Panc1 (cell line): ENCODE results near the gene PREPL. TPM values are rescaled to one million over a fixed set of nuclear protein-coding genes. Genes with fewer than 3 reads are reported as not detected.
A peak's percentile ranks its signal among the peaks of the same experiment; 100 is the strongest.

ENCODE experiments used
- ATAC-seq: fragments of 200-7000 bp; cut with Tn5 transposase; 2 replicates; pipeline ENCODE4 v1.9.1; 2020; ENCODE audit warnings: mild to moderate bottlenecking, moderate library complexity
- BruUV-seq: library from RNA; stranded (reverse); fragments of 400-500 nt; replicated peaks from 2 replicates; lab custom pipeline; 2021; lab: Mats Ljungman, UMichigan
- CTCF ChIA-PET: fragments of 300-600 bp; sonication (Branson Sonifier 250); formaldehyde crosslinking; loops from one replicate; lab custom pipeline; 2022; ENCODE audit warnings: antibody characterized with exemption; lab: Charles Lee
- POLR2A ChIA-PET: fragments of 300-600 bp; sonication (Branson Sonifier 250); formaldehyde crosslinking; loops from one replicate; lab custom pipeline; 2022; ENCODE audit warnings: antibody characterized with exemption; lab: Charles Lee
- DNase-seq: peaks from one replicate; pipeline ENCODE4 v3.0.0-alpha.2; 2010; ENCODE audit warnings: low read depth, low spot score
- H3K27ac ChIP-seq: 2 replicates; pipeline ENCODE4 v1.5.1; 2011; ENCODE audit warnings: mild to moderate bottlenecking, low read length, inconsistent platforms
- H3K27me3 ChIP-seq: fragments of 200-500 bp; sonication (Bioruptor generic); 2 replicates; pipeline ENCODE4 v1.6.0; 2014; ENCODE audit warnings: low read length, inconsistent platforms; ENCODE audit not compliant: control insufficient read depth, insufficient read depth
- H3K36me3 ChIP-seq: fragments of 200-500 bp; sonication (Bioruptor generic); 2 replicates; pipeline ENCODE4 v1.5.1; 2014; ENCODE audit warnings: inconsistent platforms, mild to moderate bottlenecking, low read length, moderate library complexity; ENCODE audit not compliant: control insufficient read depth, insufficient read depth
- H3K4me1 ChIP-seq: 2 replicates; pipeline ENCODE4 v1.5.1; 2011; ENCODE audit warnings: inconsistent platforms, mild to moderate bottlenecking, low read length, moderate library complexity; ENCODE audit not compliant: control insufficient read depth, insufficient read depth
- H3K4me3 ChIP-seq, 2 experiments: 2 replicates each; pipeline ENCODE4 v1.5.1; 2011 to 2012; ENCODE audit warnings: low read depth in 2 of 2, low read length in 2 of 2, mild to moderate bottlenecking in 2 of 2, inconsistent platforms in 1 of 2, moderate library complexity in 1 of 2
- H3K9me3 ChIP-seq: fragments of 200-500 bp; sonication (Bioruptor generic); 2 replicates; pipeline ENCODE4 v1.5.1; 2014; ENCODE audit warnings: low read depth, mild to moderate bottlenecking, inconsistent platforms, low read length, moderate library complexity; ENCODE audit not compliant: control insufficient read depth, insufficient read depth
- CTCF ChIP-seq: fragments of 450-650 bp; IDR thresholded peaks from 2 replicates; pipeline ENCODE4 v1.5.1; 2017; ENCODE audit warnings: mild to moderate bottlenecking
- POLR2AphosphoS5 ChIP-seq: IDR thresholded peaks from 2 replicates; pipeline ENCODE4 v1.6.1; 2012; ENCODE audit warnings: mild to moderate bottlenecking, low read depth, low read length, moderate library complexity
- REST ChIP-seq, 2 experiments: IDR thresholded peaks; 2 replicates each; pipeline ENCODE4 v1.6.1; 2011 to 2012; ENCODE audit warnings: low read depth in 2 of 2, control low read depth in 1 of 2, low read length in 1 of 2, mild to moderate bottlenecking in 1 of 2, moderate library complexity in 1 of 2; ENCODE audit not compliant: insufficient read depth in 1 of 2
- SIN3A ChIP-seq: IDR thresholded peaks from 2 replicates; pipeline ENCODE4 v1.6.1; 2012; ENCODE audit warnings: low read depth, mild to moderate bottlenecking, low read length, moderate library complexity, borderline replicate concordance; ENCODE audit not compliant: insufficient read depth
- TCF7L2 ChIP-seq: IDR thresholded peaks from 2 replicates; pipeline ENCODE4 v1.6.1; 2011; ENCODE audit warnings: mild to moderate bottlenecking, low read depth, low read length, inconsistent platforms
- in situ Hi-C: cut with HindIII; loops from 2 replicates; pipeline ENCODE4 v1.10.0; 2016; ENCODE audit warnings: low sequenced_read_pairs, low pct_unique_long_range_greater_than_20kb
- intact Hi-C: fragments of 100-400 bp; cut with micrococcal nuclease; formaldehyde crosslinking; loops from one replicate; pipeline ENCODE4 v1.10.0; 2022; ENCODE audit not compliant: unreplicated experiment
- total RNA-seq: library from RNA; stranded (reverse); gene quantifications from one replicate; pipeline ENCODE4 v1.2.1, GENCODE V29; 2021; ENCODE audit not compliant: unreplicated experiment

The PREPL gene
- total RNA-seq, 1 experiment from 2014 or later = 42.5 TPM

DNA sequence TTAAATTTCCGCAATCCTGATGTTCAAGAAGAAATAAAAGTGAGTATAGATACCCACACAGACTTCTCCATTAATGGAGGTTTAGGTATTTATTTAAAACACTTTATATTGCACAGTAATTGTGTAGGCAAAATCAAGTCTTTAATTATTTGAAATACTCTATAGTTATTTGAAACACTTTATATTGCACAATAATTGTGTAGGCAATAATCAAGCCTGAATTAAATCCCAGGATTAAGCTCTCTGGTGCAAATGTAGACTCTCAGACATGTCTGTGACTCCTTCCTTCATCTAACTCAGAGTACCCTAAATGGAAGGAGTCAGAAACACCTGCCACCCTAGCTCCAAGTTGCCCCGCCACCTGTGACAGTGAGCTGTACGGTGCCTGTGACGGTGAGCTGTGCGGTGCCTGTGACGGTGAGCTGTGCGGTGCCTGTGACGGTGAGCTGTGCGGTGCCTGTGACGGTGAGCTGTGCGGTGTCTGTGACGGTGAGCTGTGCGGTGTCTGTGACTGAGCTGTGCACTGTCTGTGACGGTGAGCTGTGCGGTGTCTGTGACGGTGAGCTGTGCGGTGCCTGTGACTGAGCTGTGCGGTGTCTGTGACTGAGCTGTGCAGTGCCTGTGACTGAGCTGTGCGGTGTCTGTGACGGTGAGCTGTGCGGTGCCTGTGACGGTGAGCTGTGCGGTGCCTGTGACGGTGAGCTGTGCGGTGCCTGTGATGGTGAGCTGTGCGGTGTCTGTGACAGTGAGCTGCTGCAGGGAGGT, 75.0 kb downstream of the PREPL start:
- no peaks in the 10 kb centered on the region for H3K9me3 ChIP-seq
- H3K36me3 ChIP-seq = no peaks in the 10 kb centered on the region
- H3K27ac ChIP-seq = peak overlapping the region; percentile 64
- ChIA-PET POLR2A (interaction anchor here (1.0 kb wide), 1 partner anchor 9 kb away, joined by 6 read pairs; no protein-coding TSS in a partner anchor), CTCF (interaction anchor here (1.2 kb wide), 1 partner anchor 8 kb away, joined by 5 read pairs; no protein-coding TSS in a partner anchor)
- 0 out of 2 replicates have a peak, but pooled peaks cover 3% of the 10 kb centered on the region for H3K4me1 ChIP-seq
- no peak overlapping the region for H3K4me3 ChIP-seq
- intact Hi-C loops (no loop called here), in situ Hi-C loops (no loop called here)
- no peak for TF ChIP-seq POLR2AphosphoS5
- no peak for TF ChIP-seq CTCF
- TF ChIP-seq SIN3A = no peak
- TF ChIP-seq TCF7L2 = no peak
- TF ChIP-seq REST (IDR thresholded peaks at IDR 0.05; ENCODE audit: insufficient read depth in 1 of 2, low read depth in 2 of 2, low read length in 1 of 2) = no peak
- no TSS peak for BruUV-seq
- H3K27me3 ChIP-seq = no peaks in the 10 kb centered on the region
- ATAC-seq = no peak; the same call in 1 of the 2 replicates
- no peak for DNase-seq

GRCh38 chr2:44285174-44285573, 76.1 kb downstream of the PREPL start:
- ChIA-PET POLR2A (no interaction called here), CTCF (no interaction called here)
- H3K4me3 ChIP-seq = no peak overlapping the region
- H3K36me3 ChIP-seq = no peaks in the 10 kb centered on the region
- in situ Hi-C loops = no loop called here
- ATAC-seq = no peak
- no peaks in the 10 kb centered on the region for H3K4me1 ChIP-seq
- BruUV-seq = no TSS peak
- H3K27ac ChIP-seq = no peak overlapping the region; the same call in 1 of the 2 replicates
- H3K9me3 ChIP-seq = no peaks in the 10 kb centered on the region
- intact Hi-C loops = no loop called here
- no peaks in the 10 kb centered on the region for H3K27me3 ChIP-seq
- DNase-seq = no peak
- TF ChIP-seq POLR2AphosphoS5 = no peak
- TF ChIP-seq TCF7L2 = no peak
- TF ChIP-seq CTCF = no peak
- no peak for TF ChIP-seq REST (IDR thresholded peaks at IDR 0.05; ENCODE audit: insufficient read depth in 1 of 2, low read depth in 2 of 2, low read length in 1 of 2)
- TF ChIP-seq SIN3A = no peak
